ENCODE results near the gene LUZP2. TPM values are rescaled to one million over a fixed set of nuclear protein-coding genes. Genes with fewer than 3 reads are reported as not detected.

LUZP2 gene
- total RNA-seq, 1 experiment from 2014 or later, result 3.8 TPM

DNA sequence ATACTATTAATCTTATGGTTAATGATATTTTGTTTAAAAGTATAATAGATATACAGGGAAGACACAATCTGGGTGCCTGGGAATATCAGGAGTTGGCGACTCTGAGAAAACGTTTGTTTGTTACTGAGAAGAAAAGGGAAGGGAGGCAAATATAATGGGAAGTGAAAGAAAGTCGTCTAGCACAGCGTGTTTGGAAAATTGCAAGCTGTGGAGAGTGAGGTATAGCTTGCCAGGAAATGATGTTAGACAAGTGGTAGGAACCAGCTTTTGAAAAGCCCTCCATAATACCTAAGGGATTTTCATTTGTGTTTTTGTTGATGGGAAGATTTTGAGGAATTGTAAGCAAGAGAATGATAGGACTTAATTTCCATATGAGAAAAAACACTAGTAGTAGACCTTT, 322.2 kb downstream of the LUZP2 start:
- TF ChIP-seq, protein P1, sequence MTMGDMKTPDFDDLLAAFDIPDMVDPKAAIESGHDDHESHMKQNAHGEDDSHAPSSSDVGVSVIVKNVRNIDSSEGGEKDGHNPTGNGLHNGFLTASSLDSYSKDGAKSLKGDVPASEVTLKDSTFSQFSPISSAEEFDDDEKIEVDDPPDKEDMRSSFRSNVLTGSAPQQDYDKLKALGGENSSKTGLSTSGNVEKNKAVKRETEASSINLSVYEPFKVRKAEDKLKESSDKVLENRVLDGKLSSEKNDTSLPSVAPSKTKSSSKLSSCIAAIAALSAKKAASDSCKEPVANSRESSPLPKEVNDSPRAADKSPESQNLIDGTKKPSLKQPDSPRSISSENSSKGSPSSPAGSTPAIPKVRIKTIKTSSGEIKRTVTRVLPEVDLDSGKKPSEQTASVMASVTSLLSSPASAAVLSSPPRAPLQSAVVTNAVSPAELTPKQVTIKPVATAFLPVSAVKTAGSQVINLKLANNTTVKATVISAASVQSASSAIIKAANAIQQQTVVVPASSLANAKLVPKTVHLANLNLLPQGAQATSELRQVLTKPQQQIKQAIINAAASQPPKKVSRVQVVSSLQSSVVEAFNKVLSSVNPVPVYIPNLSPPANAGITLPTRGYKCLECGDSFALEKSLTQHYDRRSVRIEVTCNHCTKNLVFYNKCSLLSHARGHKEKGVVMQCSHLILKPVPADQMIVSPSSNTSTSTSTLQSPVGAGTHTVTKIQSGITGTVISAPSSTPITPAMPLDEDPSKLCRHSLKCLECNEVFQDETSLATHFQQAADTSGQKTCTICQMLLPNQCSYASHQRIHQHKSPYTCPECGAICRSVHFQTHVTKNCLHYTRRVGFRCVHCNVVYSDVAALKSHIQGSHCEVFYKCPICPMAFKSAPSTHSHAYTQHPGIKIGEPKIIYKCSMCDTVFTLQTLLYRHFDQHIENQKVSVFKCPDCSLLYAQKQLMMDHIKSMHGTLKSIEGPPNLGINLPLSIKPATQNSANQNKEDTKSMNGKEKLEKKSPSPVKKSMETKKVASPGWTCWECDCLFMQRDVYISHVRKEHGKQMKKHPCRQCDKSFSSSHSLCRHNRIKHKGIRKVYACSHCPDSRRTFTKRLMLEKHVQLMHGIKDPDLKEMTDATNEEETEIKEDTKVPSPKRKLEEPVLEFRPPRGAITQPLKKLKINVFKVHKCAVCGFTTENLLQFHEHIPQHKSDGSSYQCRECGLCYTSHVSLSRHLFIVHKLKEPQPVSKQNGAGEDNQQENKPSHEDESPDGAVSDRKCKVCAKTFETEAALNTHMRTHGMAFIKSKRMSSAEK (CRISPR knock-in tag; IDR thresholded peaks at IDR 0.05; ENCODE audit: borderline replicate concordance), result no peak
- no peak for TF ChIP-seq GABPB1 (CRISPR knock-in tag; IDR thresholded peaks at IDR 0.05)
- no peak for TF ChIP-seq RORB (CRISPR knock-in tag; IDR thresholded peaks at IDR 0.05)
- H3K9me3 Mint-ChIP-seq, result no peaks in the 10 kb centered on the region
- no peak overlapping the region for H3K27ac Mint-ChIP-seq
- DNase-seq (ENCODE audit: low spot score) (no peak), ATAC-seq (no peak)
- no peaks in the 10 kb centered on the region for H3K27me3 Mint-ChIP-seq (ENCODE audit: low read depth)
- peaks cover 8% of the 10 kb centered on the region for H3K4me1 Mint-ChIP-seq
- H3K4me3 Mint-ChIP-seq, result no peak overlapping the region
- ChIA-PET POLR2A (interaction anchor here (0.5 to 0.6 kb wide), 3 partner anchors 54 to 950 kb away, joined by 4 to 8 read pairs (median 4); no protein-coding TSS in a partner anchor), CTCF (no interaction called here)
- H3K36me3 Mint-ChIP-seq, result no peaks in the 10 kb centered on the region

DNA sequence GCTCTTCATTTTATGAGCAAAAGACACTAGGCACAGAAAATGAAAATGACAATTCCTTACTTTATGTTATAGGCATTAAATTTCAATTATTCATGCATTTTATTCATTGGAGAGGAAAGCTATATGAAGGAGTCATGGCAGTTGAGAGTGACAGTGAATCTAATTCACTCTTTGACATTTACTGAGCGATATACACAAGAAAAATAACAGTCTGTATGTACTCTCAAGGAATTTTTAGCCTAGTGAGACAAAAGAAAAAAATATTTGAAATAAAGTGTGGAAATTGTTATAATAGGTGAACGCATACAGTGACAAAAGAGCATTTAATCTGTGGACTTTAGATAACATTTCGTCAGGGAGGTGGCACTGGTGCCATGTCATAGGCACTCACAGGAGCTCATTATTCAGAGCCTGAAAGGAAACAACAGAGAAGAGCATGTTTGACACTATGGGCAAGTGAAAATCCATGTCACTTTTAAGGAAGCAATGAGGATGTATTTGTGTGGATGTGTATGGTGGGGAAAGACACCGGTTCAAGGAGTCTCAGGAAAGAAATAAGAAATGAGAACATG, 323.1 kb downstream of the LUZP2 start:
- H3K9me3 Mint-ChIP-seq, result no peaks in the 10 kb centered on the region
- TF ChIP-seq FOXJ3 (CRISPR knock-in tag; IDR thresholded peaks at IDR 0.05; ENCODE audit: borderline replicate concordance) (no peak), EMX1 (CRISPR knock-in tag; IDR thresholded peaks at IDR 0.05) (no peak), HMGA2 (CRISPR knock-in tag; IDR thresholded peaks at IDR 0.05) (no peak)
- TF ChIP-seq, protein P2, sequence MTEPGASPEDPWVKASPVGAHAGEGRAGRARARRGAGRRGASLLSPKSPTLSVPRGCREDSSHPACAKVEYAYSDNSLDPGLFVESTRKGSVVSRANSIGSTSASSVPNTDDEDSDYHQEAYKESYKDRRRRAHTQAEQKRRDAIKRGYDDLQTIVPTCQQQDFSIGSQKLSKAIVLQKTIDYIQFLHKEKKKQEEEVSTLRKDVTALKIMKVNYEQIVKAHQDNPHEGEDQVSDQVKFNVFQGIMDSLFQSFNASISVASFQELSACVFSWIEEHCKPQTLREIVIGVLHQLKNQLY (CRISPR knock-in tag; IDR thresholded peaks at IDR 0.05), result no peak
- TF ChIP-seq, protein P3, sequence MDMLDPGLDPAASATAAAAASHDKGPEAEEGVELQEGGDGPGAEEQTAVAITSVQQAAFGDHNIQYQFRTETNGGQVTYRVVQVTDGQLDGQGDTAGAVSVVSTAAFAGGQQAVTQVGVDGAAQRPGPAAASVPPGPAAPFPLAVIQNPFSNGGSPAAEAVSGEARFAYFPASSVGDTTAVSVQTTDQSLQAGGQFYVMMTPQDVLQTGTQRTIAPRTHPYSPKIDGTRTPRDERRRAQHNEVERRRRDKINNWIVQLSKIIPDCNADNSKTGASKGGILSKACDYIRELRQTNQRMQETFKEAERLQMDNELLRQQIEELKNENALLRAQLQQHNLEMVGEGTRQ (CRISPR knock-in tag; IDR thresholded peaks at IDR 0.05), result no peak
- H3K36me3 Mint-ChIP-seq, result no peaks in the 10 kb centered on the region
- CTCF ChIA-PET, result interaction anchor here (0.6 kb wide), 1 partner anchor 199 kb away, joined by 3 read pairs; no protein-coding TSS in a partner anchor
- H3K27ac Mint-ChIP-seq, result no peak overlapping the region
- ATAC-seq (no peak), DNase-seq (ENCODE audit: low spot score) (no peak)
- no peak overlapping the region for H3K4me3 Mint-ChIP-seq
- H3K27me3 Mint-ChIP-seq (ENCODE audit: low read depth), result no peaks in the 10 kb centered on the region
- peaks cover 8% of the 10 kb centered on the region for H3K4me1 Mint-ChIP-seq
- POLR2A ChIA-PET, result no interaction called here

DNA sequence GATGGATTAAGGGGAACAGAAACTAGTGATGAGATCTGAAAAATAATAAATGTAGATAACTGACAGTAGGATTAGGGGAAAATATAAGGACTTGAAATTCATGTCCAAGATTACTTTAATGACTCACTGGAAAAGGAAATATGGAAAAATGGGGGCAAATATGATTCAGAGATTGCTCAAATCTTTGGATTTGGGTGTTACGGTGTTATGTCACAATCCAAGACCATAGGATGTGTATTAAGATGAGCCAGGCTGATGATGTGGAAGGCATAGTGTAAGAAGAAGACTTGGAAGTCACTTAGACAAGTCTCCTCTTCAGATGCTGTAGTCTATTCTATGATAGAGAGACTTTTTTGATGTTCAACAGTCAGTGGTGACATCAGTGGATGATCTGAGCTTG, 323.7 kb downstream of the LUZP2 start:
- ChIA-PET POLR2A (no interaction called here), CTCF (no interaction called here)
- Mint-ChIP-seq H3K27ac (no peak overlapping the region), H3K4me3 (no peak overlapping the region), H3K27me3 (ENCODE audit: low read depth) (no peaks in the 10 kb centered on the region), H3K4me1 (peaks cover 8% of the 10 kb centered on the region), H3K9me3 (no peaks in the 10 kb centered on the region), H3K36me3 (no peaks in the 10 kb centered on the region)
- DNase-seq (ENCODE audit: low spot score), result no peak
- no peak for ATAC-seq
- no peak for TF ChIP-seq RELA (CRISPR knock-in tag; IDR thresholded peaks at IDR 0.05; ENCODE audit: borderline replicate concordance)
- TF ChIP-seq FOXK1 (CRISPR knock-in tag; IDR thresholded peaks at IDR 0.05), result no peak
- TF ChIP-seq ZNF263 (CRISPR knock-in tag; IDR thresholded peaks at IDR 0.05; ENCODE audit: low read depth), result no peak
- TF ChIP-seq ZNF138 (CRISPR knock-in tag; conservative IDR thresholded peaks at IDR 0.05), result no peak
- TF ChIP-seq IRF2 (CRISPR knock-in tag; IDR thresholded peaks at IDR 0.05; ENCODE audit: borderline replicate concordance, low read depth), result no peak
- TF ChIP-seq FOXP1 (CRISPR knock-in tag; IDR thresholded peaks at IDR 0.05; ENCODE audit: borderline replicate concordance), result no peak
- TF ChIP-seq RORB (CRISPR knock-in tag; IDR thresholded peaks at IDR 0.05), result no peak
- TF ChIP-seq, protein P4, sequence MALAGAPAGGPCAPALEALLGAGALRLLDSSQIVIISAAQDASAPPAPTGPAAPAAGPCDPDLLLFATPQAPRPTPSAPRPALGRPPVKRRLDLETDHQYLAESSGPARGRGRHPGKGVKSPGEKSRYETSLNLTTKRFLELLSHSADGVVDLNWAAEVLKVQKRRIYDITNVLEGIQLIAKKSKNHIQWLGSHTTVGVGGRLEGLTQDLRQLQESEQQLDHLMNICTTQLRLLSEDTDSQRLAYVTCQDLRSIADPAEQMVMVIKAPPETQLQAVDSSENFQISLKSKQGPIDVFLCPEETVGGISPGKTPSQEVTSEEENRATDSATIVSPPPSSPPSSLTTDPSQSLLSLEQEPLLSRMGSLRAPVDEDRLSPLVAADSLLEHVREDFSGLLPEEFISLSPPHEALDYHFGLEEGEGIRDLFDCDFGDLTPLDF (CRISPR knock-in tag; IDR thresholded peaks at IDR 0.05), result no peak
- no peak for TF ChIP-seq NFATC4 (CRISPR knock-in tag; IDR thresholded peaks at IDR 0.05)
- TF ChIP-seq, protein P5, sequence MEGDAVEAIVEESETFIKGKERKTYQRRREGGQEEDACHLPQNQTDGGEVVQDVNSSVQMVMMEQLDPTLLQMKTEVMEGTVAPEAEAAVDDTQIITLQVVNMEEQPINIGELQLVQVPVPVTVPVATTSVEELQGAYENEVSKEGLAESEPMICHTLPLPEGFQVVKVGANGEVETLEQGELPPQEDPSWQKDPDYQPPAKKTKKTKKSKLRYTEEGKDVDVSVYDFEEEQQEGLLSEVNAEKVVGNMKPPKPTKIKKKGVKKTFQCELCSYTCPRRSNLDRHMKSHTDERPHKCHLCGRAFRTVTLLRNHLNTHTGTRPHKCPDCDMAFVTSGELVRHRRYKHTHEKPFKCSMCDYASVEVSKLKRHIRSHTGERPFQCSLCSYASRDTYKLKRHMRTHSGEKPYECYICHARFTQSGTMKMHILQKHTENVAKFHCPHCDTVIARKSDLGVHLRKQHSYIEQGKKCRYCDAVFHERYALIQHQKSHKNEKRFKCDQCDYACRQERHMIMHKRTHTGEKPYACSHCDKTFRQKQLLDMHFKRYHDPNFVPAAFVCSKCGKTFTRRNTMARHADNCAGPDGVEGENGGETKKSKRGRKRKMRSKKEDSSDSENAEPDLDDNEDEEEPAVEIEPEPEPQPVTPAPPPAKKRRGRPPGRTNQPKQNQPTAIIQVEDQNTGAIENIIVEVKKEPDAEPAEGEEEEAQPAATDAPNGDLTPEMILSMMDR (IDR thresholded peaks at IDR 0.05), result no peak
- no peak for TF ChIP-seq ETV6 (CRISPR knock-in tag; IDR thresholded peaks at IDR 0.05)
- TF ChIP-seq, protein P6, sequence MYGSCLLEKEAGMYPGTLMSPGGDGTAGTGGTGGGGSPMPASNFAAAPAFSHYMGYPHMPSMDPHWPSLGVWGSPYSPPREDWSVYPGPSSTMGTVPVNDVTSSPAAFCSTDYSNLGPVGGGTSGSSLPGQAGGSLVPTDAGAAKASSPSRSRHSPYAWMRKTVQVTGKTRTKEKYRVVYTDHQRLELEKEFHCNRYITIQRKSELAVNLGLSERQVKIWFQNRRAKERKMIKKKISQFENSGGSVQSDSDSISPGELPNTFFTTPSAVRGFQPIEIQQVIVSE (CRISPR knock-in tag; IDR thresholded peaks at IDR 0.05; ENCODE audit: borderline replicate concordance), result no peak
